Ecto neural progenitor cell (in vitro differentiated cells): Measurements from ENCODE around the gene PNPO.

ENCODE experiments used
- DNase-seq: peaks from one replicate; pipeline ENCODE4 v3.0.0-alpha.2; 2018; ENCODE audit warnings: low spot score

Gene PNPO

GRCh38 chr17:47941246-47942095 is at the start of gene PNPO:
PNPO (plus strand) TSS chr17:47941571; CDS start chr17:47941676, 105 bp downstream.
- peak; percentile 82 for DNase-seq

GRCh38 chr17:47894498-47895346 is 46.6 kb upstream of the PNPO start:
- DNase-seq, result no peak

GRCh38 chr17:47895347-47895855 is 46.0 kb upstream of the PNPO start:
- no peak for DNase-seq

- DNase-seq, result peak; percentile 100
Measured at GRCh38 chr17:47895856-47896671, 45.3 kb upstream of the PNPO start, which contains the start of gene SP2. SP2 (plus strand) TSS chr17:47896236; CDS start chr17:47896287, 51 bp downstream.

- no peak for DNase-seq
Measured at GRCh38 chr17:47896672-47897490, 44.5 kb upstream of the PNPO start.

GRCh38 chr17:47897561-47897960 is 43.8 kb upstream of the PNPO start:
- no peak for DNase-seq

- DNase-seq, result no peak
Measured at GRCh38 chr17:47898241-47898640, 43.1 kb upstream of the PNPO start.

- DNase-seq, result no peak
Measured at GRCh38 chr17:47899643-47900042, 41.7 kb upstream of the PNPO start.

GRCh38 chr17:47901423-47901822 is 39.9 kb upstream of the PNPO start:
- no peak for DNase-seq

GRCh38 chr17:47902039-47902744 is 39.2 kb upstream of the PNPO start:
- DNase-seq, result no peak

GRCh38 chr17:47905221-47905733 is 36.1 kb upstream of the PNPO start:
- no peak for DNase-seq

GRCh38 chr17:47906443-47906842 is 34.9 kb upstream of the PNPO start:
- no peak for DNase-seq

- DNase-seq, result no peak
Measured at GRCh38 chr17:47907932-47908562, 33.3 kb upstream of the PNPO start.

- no peak for DNase-seq
Measured at GRCh38 chr17:47913050-47913449, 28.3 kb upstream of the PNPO start.

GRCh38 chr17:47914306-47914948 is 26.9 kb upstream of the PNPO start:
- no peak for DNase-seq

- no peak for DNase-seq
Measured at GRCh38 chr17:47915776-47916398, 25.5 kb upstream of the PNPO start.

GRCh38 chr17:47916489-47917208 is 24.7 kb upstream of the PNPO start:
- DNase-seq, result no peak

- DNase-seq, result no peak
Measured at GRCh38 chr17:47917581-47917980, 23.8 kb upstream of the PNPO start.
